HepG2 (cell line): ENCODE measurements around the gene BCL6. TPM values are rescaled to one million over a fixed set of nuclear protein-coding genes. Genes with fewer than 3 reads are reported as not detected.

Source experiments
- ARNT2 ChIP-seq: sonication (generic); formaldehyde crosslinking; IDR thresholded peaks from 2 replicates; pipeline ENCODE4 v1.8.0; 2022; ENCODE audit warnings: mild to moderate bottlenecking, low read depth, missing genetic modification reagents, moderate library complexity
- ELF1 ChIP-seq: sonication (generic); formaldehyde crosslinking; IDR thresholded peaks from 2 replicates; pipeline ENCODE4 v1.4.0; 2020; ENCODE audit warnings: missing genetic modification reagents
- ETV5 ChIP-seq: IDR thresholded peaks from 2 replicates; pipeline ENCODE4 v1.6.1; 2018; ENCODE audit warnings: missing biosample characterization, missing genetic modification reagents, inconsistent platforms, borderline replicate concordance
- HDAC1 ChIP-seq: sonication (generic); formaldehyde crosslinking; IDR thresholded peaks from 2 replicates; pipeline ENCODE4 v1.5.1; 2020; ENCODE audit warnings: mild to moderate bottlenecking, missing genetic modification reagents
- HMGXB4 ChIP-seq, 2 experiments: sonication (generic) in 1 of 2; formaldehyde crosslinking in 1 of 2; IDR thresholded peaks; 2 replicates each; pipeline versions ENCODE4 v1.4.0 to v1.6.1; 2018 to 2020; ENCODE audit warnings: missing genetic modification reagents in 2 of 2, borderline replicate concordance in 1 of 2, low read depth in 1 of 2, mild to moderate bottlenecking in 1 of 2, missing biosample characterization in 1 of 2
- HNF4G ChIP-seq, 2 experiments: sonication (generic) in 1 of 2; formaldehyde crosslinking in 1 of 2; IDR thresholded peaks; 2 replicates each; pipeline versions ENCODE4 v1.4.0 to v1.6.1; 2011 to 2020; ENCODE audit warnings: borderline replicate concordance in 2 of 2, low read depth in 2 of 2, mild to moderate bottlenecking in 2 of 2, low read length in 1 of 2, missing genetic modification reagents in 1 of 2, moderate library complexity in 1 of 2
- NONO ChIP-seq, 2 experiments: fragments of 450-650 bp in 1 of 2; sonication (generic) in 1 of 2; formaldehyde crosslinking in 1 of 2; IDR thresholded peaks in 1 of 2; conservative IDR thresholded peaks in 1 of 2; 2 replicates each; pipeline versions ENCODE4 v1.6.1 to v1.8.0; 2017 to 2022; ENCODE audit warnings: mild to moderate bottlenecking in 1 of 2, missing genetic modification reagents in 1 of 2, moderate library complexity in 1 of 2
- RFXANK ChIP-seq: IDR thresholded peaks from 2 replicates; pipeline ENCODE4 v1.6.1; 2016
- SCMH1 ChIP-seq: sonication (generic); formaldehyde crosslinking; IDR thresholded peaks from 2 replicates; pipeline ENCODE4 v1.9.0; 2021; ENCODE audit warnings: missing genetic modification reagents, mild to moderate bottlenecking, borderline replicate concordance
- SIN3A ChIP-seq: IDR thresholded peaks from 2 replicates; pipeline ENCODE4 v1.6.1; 2011; ENCODE audit warnings: low read depth, mild to moderate bottlenecking, control low read depth, low read length, borderline replicate concordance
- SOX13 ChIP-seq, 3 experiments: fragments of 450-650 bp in 1 of 3; sonication (generic) in 1 of 3; formaldehyde crosslinking in 1 of 3; IDR thresholded peaks in 2 of 3; conservative IDR thresholded peaks in 1 of 3; 2 replicates each; pipeline versions ENCODE4 v1.5.0 to v1.6.1; 2016 to 2020; ENCODE audit warnings: antibody characterized with exemption in 1 of 3, mild to moderate bottlenecking in 1 of 3, missing compliant biosample characterization in 1 of 3, missing genetic modification reagents in 1 of 3, moderate library complexity in 1 of 3
- TCF12 ChIP-seq, 2 experiments: fragments of 450-650 bp in 1 of 2; sonication (generic) in 1 of 2; formaldehyde crosslinking in 1 of 2; IDR thresholded peaks; 2 replicates each; pipeline versions ENCODE4 v1.6.1 to v1.8.0; 2017 to 2022; ENCODE audit warnings: antibody characterized with exemption in 1 of 2, mild to moderate bottlenecking in 1 of 2, missing genetic modification reagents in 1 of 2, moderate library complexity in 1 of 2
- UBTF ChIP-seq: sonication (generic); formaldehyde crosslinking; IDR thresholded peaks from 2 replicates; pipeline ENCODE4 v1.4.0; 2020; ENCODE audit warnings: mild to moderate bottlenecking, missing genetic modification reagents
- ZNF510 ChIP-seq: sonication (generic); formaldehyde crosslinking; IDR thresholded peaks from 2 replicates; pipeline ENCODE4 v1.4.0; 2020; ENCODE audit warnings: low read depth, mild to moderate bottlenecking, missing genetic modification reagents
- ZNF691 ChIP-seq: sonication (generic); formaldehyde crosslinking; IDR thresholded peaks from 2 replicates; pipeline ENCODE4 v1.4.0; 2020; ENCODE audit warnings: missing genetic modification reagents, low read depth, mild to moderate bottlenecking, borderline replicate concordance
- ZNF768 ChIP-seq: sonication (generic); formaldehyde crosslinking; IDR thresholded peaks from 2 replicates; pipeline ENCODE4 v1.4.0; 2020; ENCODE audit warnings: missing genetic modification reagents
- ZNF772 ChIP-seq: sonication (generic); formaldehyde crosslinking; IDR thresholded peaks from 2 replicates; pipeline ENCODE4 v1.5.0; 2020; ENCODE audit warnings: mild to moderate bottlenecking, missing genetic modification reagents
- ZSCAN20 ChIP-seq: sonication (generic); formaldehyde crosslinking; IDR thresholded peaks from 2 replicates; pipeline ENCODE4 v1.4.0; 2020; ENCODE audit warnings: missing genetic modification reagents, mild to moderate bottlenecking, borderline replicate concordance
- ZUFSP ChIP-seq: sonication (generic); formaldehyde crosslinking; IDR thresholded peaks from 2 replicates; pipeline ENCODE4 v1.9.0; 2021; ENCODE audit warnings: missing genetic modification reagents, mild to moderate bottlenecking, borderline replicate concordance
- polyA plus RNA-seq, 8 experiments: library from polyadenylated mRNA; depleted of rRNA in 3 of 8; stranded (reverse) in 7 of 8; unstranded in 1 of 8; fragments of >200 nt; fragmentation: Illumina TruSeq in 4 of 8; extraction: Trizol in 4 of 8; gene quantifications; 2 replicates each; pipeline versions ENCODE4 v1.2.1 to v1.2.3, GENCODE V29; 2011 to 2016; ENCODE audit warnings: low read depth in 4 of 8, missing spikeins in 1 of 8, mixed read lengths in 1 of 8; ENCODE audit not compliant: insufficient read depth in 1 of 8
- total RNA-seq, 5 experiments: library from RNA; depleted of rRNA; stranded (reverse); fragments of >200 nt; fragmentation: Illumina TruSeq; extraction: Trizol; gene quantifications; 2 replicates each; pipeline ENCODE4 v1.2.3, GENCODE V29; 2016; ENCODE audit warnings: low read depth in 1 of 5

The BCL6 gene
- total and polyA plus RNA-seq, 2 of the 13 experiments (the other 11 are each of a cell fraction or from before 2014, with no cell fraction given), result 21.2 to 53.7 TPM

- TF ChIP-seq ZNF691 (0 out of 2 replicates have a peak, but pooled peaks have one; percentile 24), ZSCAN20 (CRISPR knock-in tag) (0 out of 2 replicates have a peak, but pooled peaks have one; percentile 30), HNF4G (IDR thresholded peaks at IDR 0.05; ENCODE audit: borderline replicate concordance, low read depth, low read length) (peak; percentile 30; the same call in 1 of the 2 replicates), HNF4G (CRISPR knock-in tag; IDR thresholded peaks at IDR 0.05; ENCODE audit: borderline replicate concordance, low read depth) (peak; percentile 31; the same call in 1 of the 2 replicates), ZNF772 (CRISPR knock-in tag) (peak; percentile 42; the same call in 1 of the 2 replicates), SIN3A (peak; percentile 57; the same call in 1 of the 2 replicates), TCF12 (IDR thresholded peaks at IDR 0.05) (no peak), TCF12 (CRISPR knock-in tag; IDR thresholded peaks at IDR 0.05) (no peak), RFXANK (CRISPR knock-in tag) (no peak), UBTF (CRISPR knock-in tag) (peak; percentile 81), ZNF768 (CRISPR knock-in tag) (peak; percentile 54; the same call in 1 of the 2 replicates), ZUFSP (no peak), ZNF510 (CRISPR knock-in tag) (peak; percentile 48; the same call in 1 of the 2 replicates), ELF1 (CRISPR knock-in tag) (no peak), NONO (IDR thresholded peaks at IDR 0.05) (no peak), NONO (CRISPR knock-in tag; conservative IDR thresholded peaks at IDR 0.05) (peak; percentile 59; the same call in 1 of the 2 replicates), ARNT2 (CRISPR knock-in tag) (no peak), HDAC1 (CRISPR knock-in tag) (peak; percentile 64), ETV5 (CRISPR knock-in tag) (0 out of 2 replicates have a peak, but pooled peaks have one; percentile 16), SOX13 (IDR thresholded peaks at IDR 0.05) (no peak), SOX13 (CRISPR knock-in tag; conservative IDR thresholded peaks at IDR 0.05 in 1 of 2, IDR thresholded peaks at IDR 0.05 in 1 of 2) (peak in 1 of 2 experiments; percentile 37; a peak in 2 of 4 replicates), SCMH1 (CRISPR knock-in tag) (no peak), HMGXB4 (CRISPR knock-in tag; IDR thresholded peaks at IDR 0.05; ENCODE audit: borderline replicate concordance in 1 of 2, low read depth in 1 of 2) (peak; percentile 66 to 87; a peak in 3 of 4 replicates)
Measured at GRCh38 chr3:187739561-187740332, 5.5 kb downstream of the BCL6 start (continued).
